IMR-90 (cell line): ENCODE measurements around the gene IGF2R. TPM values are rescaled to one million over a fixed set of nuclear protein-coding genes. Genes with fewer than 3 reads are reported as not detected.

Experiments used
- ATAC-seq: fragments of 200-7000 bp; cut with Tn5 transposase; 2 replicates; pipeline ENCODE4 v1.9.1; 2020; ENCODE audit warnings: low read depth, mild to moderate bottlenecking, moderate library complexity
- BruUV-seq: library from RNA; stranded (reverse); fragments of 400-500 nt; replicated peaks from 2 replicates; lab custom pipeline; 2021; lab: Mats Ljungman, UMichigan
- CTCF ChIA-PET: fragments of 300-600 bp; formaldehyde crosslinking; extraction: SDS; loops from one replicate; lab custom pipeline; 2021; ENCODE audit warnings: antibody characterized with exemption; lab: Yijun Ruan, JAX
- POLR2A ChIA-PET: fragments of 300-600 bp; sonication (Branson Sonifier 250); formaldehyde crosslinking; loops from one replicate; lab custom pipeline; 2022; ENCODE audit warnings: antibody characterized with exemption; ENCODE audit not compliant: unreplicated experiment; lab: Charles Lee
- DNase-seq: peaks from one replicate; pipeline ENCODE4 v3.0.0; 2013
- H2AFZ ChIP-seq: replicated peaks from 2 replicates; pipeline ENCODE3; 2013; ENCODE audit warnings: low read length, mild to moderate bottlenecking; ENCODE audit not compliant: poor library complexity
- H2AK5ac ChIP-seq: 2 replicates; pipeline ENCODE4 v1.6.1; 2013; ENCODE audit warnings: low read depth, low read length, inconsistent platforms
- H2AK9ac ChIP-seq: replicated peaks from 2 replicates; pipeline ENCODE3; 2013; ENCODE audit warnings: mild to moderate bottlenecking, low read depth, low read length, moderate library complexity; ENCODE audit not compliant: poor library complexity
- H2BK120ac ChIP-seq: 2 replicates; pipeline ENCODE4 v1.6.1; 2013; ENCODE audit warnings: low read depth, low read length, inconsistent platforms
- H2BK15ac ChIP-seq: 3 replicates; pipeline ENCODE4 v1.6.1; 2013; ENCODE audit warnings: low read depth, low read length, inconsistent platforms
- H2BK20ac ChIP-seq: 2 replicates; pipeline ENCODE4 v1.6.1; 2013; ENCODE audit warnings: low read depth, mild to moderate bottlenecking, inconsistent platforms, low read length, moderate library complexity
- H2BK5ac ChIP-seq: 2 replicates; pipeline ENCODE4 v1.6.1; 2013; ENCODE audit warnings: mild to moderate bottlenecking, low read depth, low read length, inconsistent platforms; ENCODE audit not compliant: poor library complexity, severe bottlenecking
- H3K14ac ChIP-seq: replicated peaks from 2 replicates; pipeline ENCODE4 v1.6.1; 2013; ENCODE audit warnings: low read depth, low read length, inconsistent platforms
- H3K18ac ChIP-seq: 2 replicates; pipeline ENCODE4 v1.6.1; 2013; ENCODE audit warnings: low read depth, low read length, control low read depth
- H3K23ac ChIP-seq: 2 replicates; pipeline ENCODE4 v1.6.1; 2013; ENCODE audit warnings: low read depth, low read length, inconsistent platforms
- H3K27ac ChIP-seq: 2 replicates; pipeline ENCODE4 v1.5.1; 2013; ENCODE audit warnings: mild to moderate bottlenecking, control low read depth, low read length; ENCODE audit not compliant: insufficient read depth
- H3K27me3 ChIP-seq: 2 replicates; pipeline ENCODE4 v1.6.1; 2013; ENCODE audit warnings: low read length; ENCODE audit not compliant: control insufficient read depth, insufficient read depth
- H3K36me3 ChIP-seq: 2 replicates; pipeline ENCODE4 v1.6.1; 2013; ENCODE audit warnings: low read length, mixed read lengths; ENCODE audit not compliant: control insufficient read depth, insufficient read depth
- H3K4ac ChIP-seq: 2 replicates; pipeline ENCODE4 v1.6.1; 2013; ENCODE audit warnings: low read depth, low read length, inconsistent platforms
- H3K4me1 ChIP-seq: 2 replicates; pipeline ENCODE4 v1.6.1; 2013; ENCODE audit warnings: low read length, mixed read lengths; ENCODE audit not compliant: control insufficient read depth, insufficient read depth
- H3K4me2 ChIP-seq: 2 replicates; pipeline ENCODE4 v1.6.1; 2013; ENCODE audit warnings: low read depth, mild to moderate bottlenecking, control low read depth, low read length, moderate library complexity
- H3K4me3 ChIP-seq: 2 replicates; pipeline ENCODE4 v1.5.1; 2013; ENCODE audit warnings: low read depth, mild to moderate bottlenecking, control low read depth, low read length, moderate library complexity; ENCODE audit not compliant: insufficient read depth
- H3K56ac ChIP-seq: 2 replicates; pipeline ENCODE4 v1.6.1; 2013; ENCODE audit warnings: low read length, inconsistent platforms; ENCODE audit not compliant: insufficient read depth; ENCODE audit errors: extremely low read depth
- H3K79me1 ChIP-seq, 2 experiments: 2 replicates each; pipeline ENCODE4 v1.6.1; 2013; ENCODE audit warnings: low read length in 2 of 2, inconsistent platforms in 1 of 2, low read depth in 1 of 2
- H3K9ac ChIP-seq: 2 replicates; pipeline ENCODE4 v1.6.1; 2013; ENCODE audit warnings: low read depth, low read length, control low read depth
- H3K9me1 ChIP-seq: 2 replicates; pipeline ENCODE4 v1.6.1; 2013; ENCODE audit warnings: low read length, inconsistent platforms; ENCODE audit not compliant: insufficient read depth
- H3K9me3 ChIP-seq: 2 replicates; pipeline ENCODE4 v1.6.1; 2013; ENCODE audit warnings: low read length; ENCODE audit not compliant: control insufficient read depth, insufficient read depth
- H4K20me1 ChIP-seq: 2 replicates; pipeline ENCODE4 v1.6.1; 2013; ENCODE audit warnings: low read length, inconsistent platforms; ENCODE audit not compliant: insufficient read depth
- H4K5ac ChIP-seq: 2 replicates; pipeline ENCODE4 v1.6.1; 2013; ENCODE audit warnings: mild to moderate bottlenecking, low read depth, low read length, control low read depth
- H4K8ac ChIP-seq, 2 experiments: 2 replicates each; pipeline ENCODE4 v1.6.1; 2013; ENCODE audit warnings: low read depth in 2 of 2, low read length in 2 of 2, control low read depth in 1 of 2, inconsistent platforms in 1 of 2
- H4K91ac ChIP-seq: 2 replicates; pipeline ENCODE4 v1.6.1; 2013; ENCODE audit warnings: low read depth, low read length, inconsistent platforms; ENCODE audit not compliant: insufficient read depth
- BHLHE40 ChIP-seq: fragments of 150-350 bp; IDR thresholded peaks from 2 replicates; pipeline ENCODE4 v1.6.1; 2016; ENCODE audit warnings: mild to moderate bottlenecking, low read depth, low read length
- RCOR1 ChIP-seq: IDR thresholded peaks from 2 replicates; pipeline ENCODE4 v1.6.1; 2012; ENCODE audit warnings: mild to moderate bottlenecking, low read length, improper control_type of control experiment; ENCODE audit not compliant: insufficient replicate concordance
- WGBS, 2 experiments: methylation state at CpG; one replicate each; pipeline versions ENCODE4 v1.1.5 to v1.1.7; 2013; ENCODE audit warnings: missing lambda C conversion rate in 2 of 2; ENCODE audit not compliant: insufficient read length in 1 of 2; ENCODE audit errors: extremely low coverage in 2 of 2; 5-methylcytosine and 5-hydroxymethylcytosine counted together
- dilution Hi-C: fragments of 300-500 bp; cut with HindIII; formaldehyde crosslinking; loops from one replicate; pipeline ENCODE4 v1.14.3; 2018; ENCODE audit warnings: low sequenced_read_pairs; ENCODE audit not compliant: unreplicated experiment
- in situ Hi-C: fragments of 300-500 bp; cut with MboI; formaldehyde crosslinking; loops from 3 replicates; pipeline ENCODE4 v1.14.3; 2019; ENCODE audit warnings: low sequenced_read_pairs, inconsistent platforms, mixed read lengths
- intact Hi-C: fragments of 100-400 bp; cut with micrococcal nuclease; formaldehyde crosslinking; loops from 2 replicates; pipeline ENCODE4 v1.10.0; 2022
- polyA plus RNA-seq, 3 experiments: library from polyadenylated mRNA; depleted of rRNA; stranded (reverse); fragments of >200 nt; gene quantifications; 2 replicates each; pipeline ENCODE4 v1.2.3, GENCODE V29; 2012; ENCODE audit warnings: low replicate concordance in 1 of 3
- total RNA-seq: library from RNA; depleted of rRNA; stranded (reverse); fragments of >200 nt; gene quantifications from 2 replicates; pipeline ENCODE4 v1.2.3, GENCODE V29; 2012

Gene IGF2R
- total and polyA plus RNA-seq, 2 of the 4 experiments (the other 2 are of a cell fraction): 33.2 to 41.4 TPM

GRCh38 chr6:160043784-160044183, 74.9 kb downstream of the IGF2R start:
- peaks cover 66% of the 10 kb centered on the region for H3K36me3 ChIP-seq
- POLR2A ChIA-PET: no interaction called here

More at GRCh38 chr6:160043784-160044183, 74.9 kb downstream of the IGF2R start:
- H3K4me3 ChIP-seq: no peak overlapping the region
- no peak for DNase-seq
- no peak overlapping the region for H3K27ac ChIP-seq
- no peak overlapping the region for H3K9ac ChIP-seq
- H2BK5ac ChIP-seq: no peak overlapping the region
- no peak overlapping the region for H2AFZ ChIP-seq
- peaks cover 0 to 46% of the 10 kb centered on the region in 2 experiments; a peak in 3 of 4 replicates for H3K79me1 ChIP-seq
- in situ Hi-C loops: loop anchor here (10.0 kb wide), 1 partner anchor 179 kb away; no protein-coding TSS in a partner anchor
- no peak overlapping the region for H3K14ac ChIP-seq
- no peak overlapping the region for H2BK120ac ChIP-seq
- H3K4me1 ChIP-seq: peaks cover 5% of the 10 kb centered on the region
- ATAC-seq: no peak
- H2AK5ac ChIP-seq: no peak overlapping the region
- H3K4me2 ChIP-seq: no peak overlapping the region
- no peak overlapping the region for H3K4ac ChIP-seq
- H3K18ac ChIP-seq: no peak overlapping the region
- no peak overlapping the region for H2BK15ac ChIP-seq
- dilution Hi-C loops: no loop called here
- intact Hi-C loops: no loop called here
- no peak overlapping the region for H4K91ac ChIP-seq
- TF ChIP-seq RCOR1 (no peak), BHLHE40 (no peak)
- H2BK20ac ChIP-seq: no peak overlapping the region
- peaks cover 18% of the 10 kb centered on the region for H3K9me1 ChIP-seq
- H4K5ac ChIP-seq: no peak overlapping the region
- no peak overlapping the region for H3K56ac ChIP-seq
- BruUV-seq: no TSS peak
- 0 out of 2 replicates have a peak, but pooled peaks cover 6% of the 10 kb centered on the region for H4K20me1 ChIP-seq
- 100% methylated on average over 2 of the region's 4 CpGs; no CpG with 5 or more reads in 1 of the 2 experiments for WGBS, 2 experiments
- CTCF ChIA-PET: no interaction called here
- no peak overlapping the region for H4K8ac ChIP-seq
- no peak overlapping the region for H2AK9ac ChIP-seq
- no peaks in the 10 kb centered on the region for H3K9me3 ChIP-seq
- no peak overlapping the region for H3K23ac ChIP-seq
- no peaks in the 10 kb centered on the region for H3K27me3 ChIP-seq
